Stomach (tissue), 19 donors: ENCODE results near the gene MINDY2. TPM values are rescaled to one million over a fixed set of nuclear protein-coding genes. Genes with fewer than 3 reads are reported as not detected.

ENCODE experiments used
- DNase-seq, 2 donors: peaks; one replicate each; pipeline versions ENCODE4 v3.0.0 to v3.0.0-alpha.2; 2013 to 2019
- H3K27ac ChIP-seq, 5 donors: fragments of 200-600 bp in 4 of 5; sonication (generic) in 4 of 5; one replicate each; pipeline ENCODE4 v1.5.1; 2013 to 2019; ENCODE audit warnings: mild to moderate bottlenecking in 1 of 5, moderate library complexity in 1 of 5
- H3K27me3 ChIP-seq, 3 donors: fragments of 200-600 bp; sonication (generic); one replicate each; pipeline ENCODE4 v1.5.1; 2017 to 2019; ENCODE audit warnings: mixed run types in 1 of 3
- H3K36me3 ChIP-seq, 4 donors: fragments of 200-600 bp; sonication (generic); 1 replicate in 3 of 4; 2 replicates in 1 of 4; pipeline ENCODE4 v1.5.1; 2016 to 2019
- H3K4me1 ChIP-seq, 4 donors: fragments of 200-600 bp; sonication (generic); one replicate each; pipeline ENCODE4 v1.5.1; 2016 to 2019
- H3K4me3 ChIP-seq, 4 donors: fragments of 200-600 bp; sonication (generic) in 3 of 4; one replicate each; pipeline ENCODE4 v1.5.1; 2016 to 2019; ENCODE audit warnings: mild to moderate bottlenecking in 1 of 4
- H3K9me3 ChIP-seq, 4 donors: fragments of 200-600 bp; sonication (generic); one replicate each; pipeline ENCODE4 v1.5.1; 2016 to 2019
- CTCF ChIP-seq, 7 experiments: fragments of 450-650 bp in 4 of 7; fragments of 200-600 bp in 3 of 7; sonication (generic) in 3 of 7; IDR thresholded peaks; one replicate each; pipeline ENCODE4 v1.5.1; 2016 to 2019; ENCODE audit warnings: antibody characterized with exemption in 7 of 7, control low read depth in 2 of 7, mild to moderate bottlenecking in 1 of 7
- EP300 ChIP-seq: sonication (generic); formaldehyde crosslinking; IDR thresholded peaks from one replicate; pipeline ENCODE4 v1.6.1; 2017; ENCODE audit warnings: antibody characterized with exemption
- POLR2A ChIP-seq, 4 donors: fragments of 450-650 bp; IDR thresholded peaks; one replicate each; pipeline ENCODE4 v1.6.1; 2016; ENCODE audit warnings: antibody characterized with exemption in 4 of 4, control low read depth in 2 of 4, mild to moderate bottlenecking in 1 of 4, moderate library complexity in 1 of 4
- POLR2AphosphoS5 ChIP-seq, 3 donors: sonication (generic); formaldehyde crosslinking; IDR thresholded peaks; one replicate each; pipeline ENCODE4 v1.6.1; 2016; ENCODE audit warnings: antibody characterized with exemption in 3 of 3
- WGBS, 5 donors: extraction: QIAGEN DNeasy Blood & Tissue Kit in 3 of 5; methylation state at CpG; one replicate each; pipeline versions ENCODE4 v1.1.5 to v1.1.7; 2013 to 2018; 5-methylcytosine and 5-hydroxymethylcytosine counted together
- intact Hi-C: fragments of 100-400 bp; cut with DNase I; formaldehyde crosslinking; loops from one replicate; pipeline ENCODE4 v1.15.1; 2023; ENCODE audit warnings: low total_unique reads
- long read RNA-seq, 10 donors: transcript quantifications; one replicate each; lab custom pipeline, GENCODE V29; 2026
- polyA plus RNA-seq, 3 donors: library from polyadenylated mRNA; stranded (reverse); fragments of 200-250 nt; gene quantifications; one replicate each; pipeline ENCODE4 v1.2.3, GENCODE V29; 2013
- total RNA-seq, 5 donors: library from RNA; depleted of rRNA; stranded (reverse); fragments of >200 nt; gene quantifications; one replicate each; pipeline versions ENCODE4 v1.1.0 to v1.2.3, GENCODE V29; 2014 to 2016
- donor health status: healthy with polysubstance abuse.
- donor health status: Bipolar disorder and iron deficiency.
- donor health status: healthy.

MINDY2 gene
- total RNA-seq (10 to 100 TPM in 3 of 5 donors, 1 to 10 TPM in 2; 6.7 to 34.1 (median 12.8) TPM), polyA plus RNA-seq (1 to 10 TPM; 3.1 to 4.3 (median 3.7) TPM)
- long read RNA-seq, donor 1, full-length matches to known transcripts = 1 of 1 reads
- long read RNA-seq, donor 1, partial matches to known transcripts = 0 of 1 reads
- long read RNA-seq, donor 1, other reads (novel, unspliced or antisense) = 0 of 1 reads
- long read RNA-seq, donor 2, full-length matches to known transcripts = 3 of 89 reads
- long read RNA-seq, donor 2, partial matches to known transcripts = 86 of 89 reads
- long read RNA-seq, donor 2, other reads (novel, unspliced or antisense) = 0 of 89 reads
- long read RNA-seq, donor 3, full-length matches to known transcripts = 2 of 2 reads
- long read RNA-seq, donor 3, partial matches to known transcripts = 0 of 2 reads
- long read RNA-seq, donor 3, other reads (novel, unspliced or antisense) = 0 of 2 reads
- long read RNA-seq, donor 4 = 0 reads
- long read RNA-seq, donor 5, full-length matches to known transcripts = 2 of 2 reads
- long read RNA-seq, donor 5, partial matches to known transcripts = 0 of 2 reads
- long read RNA-seq, donor 5, other reads (novel, unspliced or antisense) = 0 of 2 reads
- long read RNA-seq, donor 6, full-length matches to known transcripts = 11 of 11 reads
- long read RNA-seq, donor 6, partial matches to known transcripts = 0 of 11 reads
- long read RNA-seq, donor 6, other reads (novel, unspliced or antisense) = 0 of 11 reads
- long read RNA-seq, donor 7, full-length matches to known transcripts = 5 of 5 reads
- long read RNA-seq, donor 7, partial matches to known transcripts = 0 of 5 reads
- long read RNA-seq, donor 7, other reads (novel, unspliced or antisense) = 0 of 5 reads
- long read RNA-seq, donor 8, full-length matches to known transcripts = 4 of 4 reads
- long read RNA-seq, donor 8, partial matches to known transcripts = 0 of 4 reads
- long read RNA-seq, donor 8, other reads (novel, unspliced or antisense) = 0 of 4 reads
- long read RNA-seq, donor 9, full-length matches to known transcripts = 1 of 1 reads
- long read RNA-seq, donor 9, partial matches to known transcripts = 0 of 1 reads
- long read RNA-seq, donor 9, other reads (novel, unspliced or antisense) = 0 of 1 reads
- long read RNA-seq, donor 10 = 0 reads

GRCh38 chr15:58770857-58771620, at the start of gene MINDY2:
MINDY2 (plus strand) TSS chr15:58771302; CDS start chr15:58771396, 94 bp downstream.
- H3K4me3 ChIP-seq = peak within 1 kb of the TSS; percentile 70 to 91 (median 85)
- peaks cover 18 to 49% (median 41%) of the 10 kb centered on the region in 4 donors for H3K4me1 ChIP-seq
- peak; percentile 99 to 100 for DNase-seq
- peak within 1 kb of the TSS; percentile 93 to 99 (median 98) for H3K27ac ChIP-seq
- TF ChIP-seq EP300 (no peak), CTCF (IDR thresholded peaks at IDR 0.05) (peak in 2 of 7 experiments; percentile 18 to 21), POLR2AphosphoS5 (IDR thresholded peaks at IDR 0.05) (peak; percentile 93 to 97 (median 96)), POLR2A (IDR thresholded peaks at IDR 0.05) (peak in 2 of 4 donors; percentile 75 to 81)
- intact Hi-C loops = no loop called here
- no peaks in the 10 kb centered on the region for H3K9me3 ChIP-seq
- no peaks in the 10 kb centered on the region for H3K27me3 ChIP-seq
- 0 to 1% (median 0%) methylated on average over 41 to 75 of the region's 75 CpGs for WGBS, 5 donors
- H3K36me3 ChIP-seq = no peaks in the 10 kb centered on the region

- peak overlapping the region in 1 of 5 donors; percentile 32 for H3K27ac ChIP-seq
- no peaks in the 10 kb centered on the region for H3K9me3 ChIP-seq
- H3K4me3 ChIP-seq = no peak overlapping the region
- H3K4me1 ChIP-seq = peaks cover 6 to 39% (median 25%) of the 10 kb centered on the region in 4 donors
- H3K36me3 ChIP-seq = no peaks in the 10 kb centered on the region
- peak in 1 of 2 donors; percentile 55 for DNase-seq
- no peaks in the 10 kb centered on the region for H3K27me3 ChIP-seq
- no peak for TF ChIP-seq POLR2AphosphoS5 (IDR thresholded peaks at IDR 0.05)
- no peak for TF ChIP-seq EP300
- TF ChIP-seq CTCF (IDR thresholded peaks at IDR 0.05) = no peak
- no peak for TF ChIP-seq POLR2A (IDR thresholded peaks at IDR 0.05)
- intact Hi-C loops = no loop called here
- WGBS, 5 donors = 13 to 61% (median 56%) methylated on average over 1 of the region's 1 CpG
Observed at GRCh38 chr15:58724466-58724865, 46.6 kb upstream of the MINDY2 start.

- TF ChIP-seq POLR2A (IDR thresholded peaks at IDR 0.05) (no peak), EP300 (no peak), POLR2AphosphoS5 (IDR thresholded peaks at IDR 0.05) (no peak), CTCF (IDR thresholded peaks at IDR 0.05) (no peak)
- WGBS, 5 donors = 88 to 97% (median 94%) methylated on average over 11 to 12 of the region's 12 CpGs
- no peaks in the 10 kb centered on the region for H3K9me3 ChIP-seq
- H3K27me3 ChIP-seq = no peaks in the 10 kb centered on the region
- no peak for DNase-seq
- H3K4me1 ChIP-seq = peaks cover 6 to 49% (median 29%) of the 10 kb centered on the region in 4 donors
- no peak overlapping the region for H3K27ac ChIP-seq
- intact Hi-C loops = no loop called here
- H3K4me3 ChIP-seq = no peak overlapping the region
- no peaks in the 10 kb centered on the region for H3K36me3 ChIP-seq
Observed at GRCh38 chr15:58726867-58727266, 44.2 kb upstream of the MINDY2 start.
